Ishikawa (cell line): Measurements from ENCODE around the gene LINS1.

Experiments
- CEBPB ChIP-seq: IDR thresholded peaks from 2 replicates; pipeline ENCODE4 v1.6.1; 2012
- CREB1 ChIP-seq: IDR thresholded peaks from 2 replicates; pipeline ENCODE4 v1.6.1; 2012; ENCODE audit warnings: low read depth
- EGR1 ChIP-seq: IDR thresholded peaks from 2 replicates; pipeline ENCODE4 v1.6.1; 2012
- EP300 ChIP-seq: IDR thresholded peaks from 2 replicates; pipeline ENCODE4 v1.6.1; 2012; ENCODE audit warnings: borderline replicate concordance
- FOXM1 ChIP-seq: IDR thresholded peaks from 2 replicates; pipeline ENCODE4 v1.6.1; 2012; ENCODE audit warnings: low read depth, borderline replicate concordance
- NFIC ChIP-seq: IDR thresholded peaks from 2 replicates; pipeline ENCODE4 v1.6.1; 2012
- RAD21 ChIP-seq: IDR thresholded peaks from 2 replicates; pipeline ENCODE4 v1.6.1; 2012; ENCODE audit warnings: low read depth
- TAF1 ChIP-seq: IDR thresholded peaks from 2 replicates; pipeline ENCODE4 v1.6.1; 2012; ENCODE audit warnings: low read depth, mild to moderate bottlenecking
- TCF12 ChIP-seq: IDR thresholded peaks from 2 replicates; pipeline ENCODE4 v1.6.1; 2012; ENCODE audit warnings: low read depth
- TEAD4 ChIP-seq: IDR thresholded peaks from 2 replicates; pipeline ENCODE4 v1.6.1; 2012
- YY1 ChIP-seq: IDR thresholded peaks from 2 replicates; pipeline ENCODE4 v1.6.1; 2012; ENCODE audit warnings: low read depth
- ZBTB7A ChIP-seq: IDR thresholded peaks from 2 replicates; pipeline ENCODE4 v1.6.1; 2012; ENCODE audit warnings: low read depth
- TF ChIP-seq, protein P1 (sequence below): IDR thresholded peaks from 2 replicates; pipeline ENCODE4 v1.6.1; 2012
- TF ChIP-seq, protein P2 (sequence below): IDR thresholded peaks from 2 replicates; pipeline ENCODE4 v1.6.1; 2012; ENCODE audit warnings: low read depth, mild to moderate bottlenecking
- TF ChIP-seq, protein P3 (sequence below): IDR thresholded peaks from 2 replicates; pipeline ENCODE4 v1.6.1; 2012

LINS1 gene

DNA sequence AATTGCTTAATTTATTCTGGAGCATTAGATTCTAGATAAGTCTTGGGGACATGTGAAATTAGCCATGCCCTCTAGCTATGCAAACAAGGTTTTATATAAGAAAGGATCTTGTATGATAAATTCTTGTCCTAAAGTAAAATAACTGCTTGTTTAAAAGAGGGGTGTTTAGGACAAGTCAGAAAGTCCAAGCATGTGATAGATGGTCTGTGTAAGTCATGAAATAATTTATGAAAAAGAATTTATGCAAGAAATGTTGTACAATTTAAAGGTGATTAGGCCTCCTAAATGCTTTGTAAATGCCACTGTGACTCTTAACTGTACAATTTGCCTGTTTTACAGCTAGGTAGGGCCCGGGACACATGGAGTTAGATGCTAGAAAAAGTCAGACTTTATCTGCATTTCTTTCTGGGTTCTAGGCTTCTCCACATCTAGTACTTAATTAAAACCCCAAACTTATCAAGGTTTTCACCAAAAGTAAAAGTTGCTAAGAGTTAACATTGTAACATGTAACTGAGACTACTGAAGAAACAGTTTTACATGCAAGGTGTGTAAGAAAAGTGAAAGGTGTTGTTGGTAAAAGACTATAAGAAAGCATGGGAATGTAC, 13.2 kb downstream of the LINS1 start:
- no peak for TF ChIP-seq FOXM1
- TF ChIP-seq RAD21: no peak
- TF ChIP-seq CEBPB: no peak
- TF ChIP-seq, protein P1, sequence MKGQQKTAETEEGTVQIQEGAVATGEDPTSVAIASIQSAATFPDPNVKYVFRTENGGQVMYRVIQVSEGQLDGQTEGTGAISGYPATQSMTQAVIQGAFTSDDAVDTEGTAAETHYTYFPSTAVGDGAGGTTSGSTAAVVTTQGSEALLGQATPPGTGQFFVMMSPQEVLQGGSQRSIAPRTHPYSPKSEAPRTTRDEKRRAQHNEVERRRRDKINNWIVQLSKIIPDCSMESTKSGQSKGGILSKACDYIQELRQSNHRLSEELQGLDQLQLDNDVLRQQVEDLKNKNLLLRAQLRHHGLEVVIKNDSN: no peak
- TF ChIP-seq TAF1: no peak
- TF ChIP-seq, protein P2, sequence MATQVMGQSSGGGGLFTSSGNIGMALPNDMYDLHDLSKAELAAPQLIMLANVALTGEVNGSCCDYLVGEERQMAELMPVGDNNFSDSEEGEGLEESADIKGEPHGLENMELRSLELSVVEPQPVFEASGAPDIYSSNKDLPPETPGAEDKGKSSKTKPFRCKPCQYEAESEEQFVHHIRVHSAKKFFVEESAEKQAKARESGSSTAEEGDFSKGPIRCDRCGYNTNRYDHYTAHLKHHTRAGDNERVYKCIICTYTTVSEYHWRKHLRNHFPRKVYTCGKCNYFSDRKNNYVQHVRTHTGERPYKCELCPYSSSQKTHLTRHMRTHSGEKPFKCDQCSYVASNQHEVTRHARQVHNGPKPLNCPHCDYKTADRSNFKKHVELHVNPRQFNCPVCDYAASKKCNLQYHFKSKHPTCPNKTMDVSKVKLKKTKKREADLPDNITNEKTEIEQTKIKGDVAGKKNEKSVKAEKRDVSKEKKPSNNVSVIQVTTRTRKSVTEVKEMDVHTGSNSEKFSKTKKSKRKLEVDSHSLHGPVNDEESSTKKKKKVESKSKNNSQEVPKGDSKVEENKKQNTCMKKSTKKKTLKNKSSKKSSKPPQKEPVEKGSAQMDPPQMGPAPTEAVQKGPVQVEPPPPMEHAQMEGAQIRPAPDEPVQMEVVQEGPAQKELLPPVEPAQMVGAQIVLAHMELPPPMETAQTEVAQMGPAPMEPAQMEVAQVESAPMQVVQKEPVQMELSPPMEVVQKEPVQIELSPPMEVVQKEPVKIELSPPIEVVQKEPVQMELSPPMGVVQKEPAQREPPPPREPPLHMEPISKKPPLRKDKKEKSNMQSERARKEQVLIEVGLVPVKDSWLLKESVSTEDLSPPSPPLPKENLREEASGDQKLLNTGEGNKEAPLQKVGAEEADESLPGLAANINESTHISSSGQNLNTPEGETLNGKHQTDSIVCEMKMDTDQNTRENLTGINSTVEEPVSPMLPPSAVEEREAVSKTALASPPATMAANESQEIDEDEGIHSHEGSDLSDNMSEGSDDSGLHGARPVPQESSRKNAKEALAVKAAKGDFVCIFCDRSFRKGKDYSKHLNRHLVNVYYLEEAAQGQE: no peak
- TF ChIP-seq EP300: no peak
- no peak for TF ChIP-seq TEAD4
- no peak for TF ChIP-seq CREB1
- TF ChIP-seq EGR1: no peak
- TF ChIP-seq YY1: no peak
- no peak for TF ChIP-seq NFIC
- TF ChIP-seq, protein P3, sequence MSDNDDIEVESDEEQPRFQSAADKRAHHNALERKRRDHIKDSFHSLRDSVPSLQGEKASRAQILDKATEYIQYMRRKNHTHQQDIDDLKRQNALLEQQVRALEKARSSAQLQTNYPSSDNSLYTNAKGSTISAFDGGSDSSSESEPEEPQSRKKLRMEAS: no peak
- TF ChIP-seq ZBTB7A: no peak

DNA sequence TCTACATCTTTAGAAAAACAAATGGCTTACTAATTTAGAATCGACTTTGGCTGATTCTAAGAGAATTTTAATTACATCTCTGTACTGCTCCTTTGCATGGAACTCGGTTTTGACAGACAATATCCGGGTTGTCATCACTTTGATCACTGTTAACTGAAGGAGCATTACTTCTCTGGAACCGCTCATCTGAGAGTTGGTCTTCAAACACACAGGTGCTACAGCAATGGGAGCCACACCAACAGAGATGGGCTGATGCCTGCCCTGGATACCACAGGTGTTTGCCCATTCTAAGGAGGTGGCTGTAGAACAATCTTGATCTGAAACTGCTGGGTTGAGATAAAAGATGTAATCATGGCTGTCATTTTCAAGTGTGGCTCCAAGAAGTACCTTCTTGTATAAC, 21.6 kb downstream of the LINS1 start:
- TF ChIP-seq, protein P2: no peak
- TF ChIP-seq, protein P1: no peak
- TF ChIP-seq ZBTB7A: no peak
- TF ChIP-seq RAD21: no peak
- no peak for TF ChIP-seq YY1
- no peak for TF ChIP-seq TCF12
- no peak for TF ChIP-seq CEBPB
- TF ChIP-seq, protein P3: no peak
- TF ChIP-seq NFIC: no peak

DNA sequence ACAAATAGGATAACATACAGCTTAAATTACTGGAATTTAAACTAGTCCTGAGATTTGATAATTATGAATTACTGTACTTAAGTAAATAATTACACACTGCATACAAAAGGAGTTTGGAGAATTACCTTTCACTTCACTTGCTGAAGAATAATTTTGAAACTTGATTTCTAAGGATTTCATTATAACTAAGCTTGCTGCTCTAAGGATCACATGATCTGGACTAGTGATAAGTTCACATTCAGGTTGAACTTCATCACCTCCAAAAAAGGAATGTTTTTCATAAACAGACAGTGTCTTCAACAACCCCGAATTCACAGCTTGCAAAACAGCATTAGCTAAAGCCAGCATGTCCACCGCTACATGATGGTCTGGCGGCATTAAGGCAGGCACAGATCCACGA, 28.5 kb downstream of the LINS1 start:
- TF ChIP-seq TEAD4 (no peak), TAF1 (no peak), YY1 (no peak), CEBPB (no peak), RAD21 (no peak), CREB1 (no peak), ZBTB7A (no peak), EP300 (no peak), NFIC (no peak), FOXM1 (no peak), EGR1 (no peak), TCF12 (no peak)
- TF ChIP-seq, protein P2: no peak
- TF ChIP-seq, protein P3: no peak
- TF ChIP-seq, protein P1: no peak
